Activated gamma-delta T cell treated with anti-CD3 and anti-CD28 coated beads, Interleukin-2, amount 50 U/mL, for 16 hours (primary cell): ENCODE results near the gene RNASEH2B.

ENCODE experiments used
- DNase-seq: peaks from one replicate; pipeline ENCODE4 v3.0.0-alpha.2; 2020; ENCODE audit warnings: low read depth

RNASEH2B gene

DNA sequence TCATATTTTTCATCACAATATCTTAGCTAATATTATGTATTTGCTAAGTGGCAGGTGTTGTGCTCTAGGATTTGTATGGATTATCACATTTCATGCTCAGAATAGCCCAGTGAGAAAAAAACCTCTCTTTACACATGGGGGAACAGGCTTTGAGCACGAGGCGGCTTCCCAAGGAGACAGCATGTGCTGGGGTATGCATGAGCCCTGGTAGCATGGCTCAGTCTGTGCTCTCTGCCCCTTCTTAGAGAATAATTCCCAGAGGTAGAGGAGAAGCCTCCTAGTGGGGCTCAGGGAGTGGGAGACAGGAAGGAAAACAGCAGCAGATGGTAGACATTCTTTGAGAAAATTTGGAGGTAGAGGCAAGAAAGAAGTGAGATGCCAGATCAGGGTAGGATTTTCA lies 31.6 kb downstream of the RNASEH2B start:
- no peak for DNase-seq

DNA sequence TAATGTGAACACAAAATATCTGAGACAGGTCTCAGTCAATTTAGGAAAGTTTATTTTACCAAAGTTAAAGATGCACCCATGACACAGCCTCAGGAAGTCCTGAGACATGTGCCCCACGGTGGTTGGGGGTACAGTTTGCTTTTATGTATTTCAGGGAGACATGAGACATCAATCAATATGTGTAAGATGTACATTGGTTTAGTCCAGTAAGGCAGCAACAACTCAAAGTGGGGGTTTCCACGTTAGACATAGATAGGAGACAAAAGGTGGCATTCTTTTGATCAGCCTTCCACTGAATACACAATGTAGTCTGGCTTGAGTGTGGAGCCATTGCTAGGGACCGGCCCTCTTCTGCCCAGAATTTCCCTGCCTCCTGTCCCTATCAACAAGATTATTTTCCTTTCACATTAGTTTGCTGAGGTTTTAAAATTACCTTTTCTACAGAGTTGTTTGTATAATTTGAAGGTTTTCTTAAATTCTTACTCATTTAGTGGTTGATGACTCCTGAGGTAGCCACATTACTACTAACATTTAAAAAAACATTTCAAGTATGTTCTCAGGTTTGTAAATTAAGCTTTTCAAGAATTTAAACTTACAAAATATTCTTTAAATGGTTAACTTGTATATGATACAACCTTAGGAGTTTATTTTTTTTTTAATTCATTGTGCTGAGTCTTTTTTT lies 33.2 kb downstream of the RNASEH2B start:
- no peak for DNase-seq

DNA sequence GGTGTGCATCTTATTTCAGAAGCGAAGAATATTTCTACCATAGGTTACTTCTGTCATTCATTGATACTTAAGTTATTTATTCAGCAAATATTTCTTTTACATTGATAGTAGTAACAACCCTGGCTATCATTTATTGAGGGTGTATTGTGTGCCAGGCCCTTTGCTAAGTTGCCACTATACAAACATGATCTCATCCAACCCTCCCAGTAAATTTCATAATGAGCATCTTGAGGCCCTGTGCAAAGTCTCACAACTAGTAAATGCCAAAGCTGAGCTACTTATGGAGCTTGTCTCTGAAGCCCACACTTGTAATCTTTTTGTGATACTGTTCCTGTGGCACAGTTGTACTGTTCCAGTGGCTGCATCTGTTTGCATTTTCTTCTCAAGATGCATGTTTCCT lies 36.1 kb downstream of the RNASEH2B start:
- no peak for DNase-seq

GRCh38 chr13:50948601-50949000 lies 39.0 kb downstream of the RNASEH2B start:
- DNase-seq: no peak

- DNase-seq: no peak
Measured at GRCh38 chr13:50950849-50951248, 41.3 kb downstream of the RNASEH2B start.

- DNase-seq: no peak
Measured at GRCh38 chr13:50951366-50951765, 41.8 kb downstream of the RNASEH2B start.

- no peak for DNase-seq
Measured at GRCh38 chr13:50955241-50955640, 45.6 kb downstream of the RNASEH2B start.

DNA sequence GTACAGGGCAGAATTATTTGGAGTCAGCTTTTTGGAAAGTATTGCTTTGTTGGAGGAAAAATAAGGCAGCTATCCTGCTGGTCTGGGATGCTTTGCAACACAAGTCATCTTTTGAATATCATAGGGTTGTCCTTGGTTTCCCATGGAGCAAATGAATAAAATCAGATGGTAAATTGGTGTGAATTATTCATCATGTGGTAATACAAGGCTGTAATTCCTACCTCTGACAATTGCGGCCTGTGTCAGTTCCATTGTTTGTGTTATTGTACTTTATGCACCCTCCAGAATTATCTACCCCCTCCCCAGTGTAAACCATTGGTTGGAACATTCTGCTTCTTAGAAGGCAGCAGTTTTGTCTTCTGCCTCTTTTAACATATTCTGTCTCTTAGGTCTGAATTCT lies 46.2 kb downstream of the RNASEH2B start:
- DNase-seq: no peak

- no peak for DNase-seq
Measured at GRCh38 chr13:50957620-50958019, 48.0 kb downstream of the RNASEH2B start.

GRCh38 chr13:50969691-50970090 lies 60.1 kb downstream of the RNASEH2B start:
- no peak for DNase-seq

GRCh38 chr13:50970956-50971355 lies 61.4 kb downstream of the RNASEH2B start:
- DNase-seq: no peak

- DNase-seq: no peak
Measured at GRCh38 chr13:50974268-50974667, 64.7 kb downstream of the RNASEH2B start.

DNA sequence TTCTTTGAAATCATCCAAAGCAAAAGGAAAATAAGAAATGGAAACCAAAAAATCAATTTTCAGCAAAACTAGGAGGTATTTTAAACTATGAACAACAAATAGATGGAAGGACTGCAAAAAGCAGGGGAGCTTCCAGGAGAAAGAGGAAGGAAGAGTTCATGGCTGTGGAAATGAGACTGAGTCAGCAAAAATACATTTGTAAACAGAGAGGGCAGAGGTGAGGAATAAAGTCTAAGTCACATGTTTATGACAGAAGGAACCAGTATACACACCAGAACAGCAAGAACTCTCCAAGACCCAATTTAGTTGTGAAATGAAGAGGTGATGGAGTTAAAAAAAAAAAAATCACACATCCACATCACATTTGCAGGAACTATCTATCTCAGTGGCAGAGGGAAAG lies 69.6 kb downstream of the RNASEH2B start:
- no peak for DNase-seq

DNA sequence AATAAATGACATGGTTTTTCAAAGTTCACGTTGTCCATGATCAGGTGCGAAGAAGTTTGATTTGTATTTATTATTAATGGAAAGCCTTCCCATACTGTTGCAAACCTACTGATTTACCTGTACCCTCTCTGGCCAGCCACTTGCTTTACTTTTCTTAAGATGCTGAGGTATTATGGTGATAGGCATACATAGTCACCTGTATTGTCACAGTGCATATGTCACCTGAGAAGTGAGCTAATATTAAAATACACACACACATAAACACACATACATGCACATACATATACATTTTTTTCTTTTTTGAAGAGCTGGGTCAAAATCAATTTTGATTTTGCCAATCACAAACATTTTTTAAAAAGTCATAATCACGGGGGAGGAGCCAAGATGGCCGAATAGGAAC lies 72.1 kb downstream of the RNASEH2B start:
- no peak for DNase-seq

GRCh38 chr13:50989476-50989875 lies 79.9 kb downstream of the RNASEH2B start:
- DNase-seq: no peak

DNA sequence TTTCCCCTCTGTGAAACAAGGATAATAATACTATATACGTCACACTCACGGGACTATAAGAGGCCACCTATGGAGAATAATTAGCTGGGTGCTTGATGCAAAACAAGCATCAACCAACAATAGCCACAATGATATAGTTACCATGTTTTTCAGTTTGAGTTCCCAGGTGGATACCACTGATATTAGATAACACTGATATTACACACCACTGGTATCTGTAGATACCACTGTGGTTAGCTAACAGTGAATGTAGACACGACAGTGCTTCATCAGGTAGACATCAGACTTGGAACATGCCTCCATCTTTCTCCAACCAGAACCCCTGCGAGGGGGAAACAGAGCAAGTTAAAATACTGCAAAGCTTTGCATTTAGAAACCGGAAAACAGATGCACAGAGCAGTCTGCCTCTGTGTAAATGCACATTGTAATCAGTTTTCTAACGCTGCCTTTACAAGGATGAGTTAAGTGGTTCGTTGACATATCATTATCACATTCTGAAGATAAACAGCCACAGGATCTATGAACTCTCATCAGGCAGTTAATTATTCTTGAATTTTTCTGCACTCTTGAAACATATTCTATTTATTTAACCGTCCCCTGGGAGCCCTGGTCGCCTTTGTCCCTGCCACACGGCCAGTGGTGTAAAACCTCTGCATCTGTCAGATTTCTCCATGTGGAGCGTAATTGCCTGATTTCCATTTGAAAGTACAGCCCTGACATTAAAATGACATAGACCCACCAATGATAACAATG lies 80.7 kb downstream of the RNASEH2B start:
- DNase-seq: no peak

GRCh38 chr13:50990818-50991506 lies 81.4 kb downstream of the RNASEH2B start:
- no peak for DNase-seq

DNA sequence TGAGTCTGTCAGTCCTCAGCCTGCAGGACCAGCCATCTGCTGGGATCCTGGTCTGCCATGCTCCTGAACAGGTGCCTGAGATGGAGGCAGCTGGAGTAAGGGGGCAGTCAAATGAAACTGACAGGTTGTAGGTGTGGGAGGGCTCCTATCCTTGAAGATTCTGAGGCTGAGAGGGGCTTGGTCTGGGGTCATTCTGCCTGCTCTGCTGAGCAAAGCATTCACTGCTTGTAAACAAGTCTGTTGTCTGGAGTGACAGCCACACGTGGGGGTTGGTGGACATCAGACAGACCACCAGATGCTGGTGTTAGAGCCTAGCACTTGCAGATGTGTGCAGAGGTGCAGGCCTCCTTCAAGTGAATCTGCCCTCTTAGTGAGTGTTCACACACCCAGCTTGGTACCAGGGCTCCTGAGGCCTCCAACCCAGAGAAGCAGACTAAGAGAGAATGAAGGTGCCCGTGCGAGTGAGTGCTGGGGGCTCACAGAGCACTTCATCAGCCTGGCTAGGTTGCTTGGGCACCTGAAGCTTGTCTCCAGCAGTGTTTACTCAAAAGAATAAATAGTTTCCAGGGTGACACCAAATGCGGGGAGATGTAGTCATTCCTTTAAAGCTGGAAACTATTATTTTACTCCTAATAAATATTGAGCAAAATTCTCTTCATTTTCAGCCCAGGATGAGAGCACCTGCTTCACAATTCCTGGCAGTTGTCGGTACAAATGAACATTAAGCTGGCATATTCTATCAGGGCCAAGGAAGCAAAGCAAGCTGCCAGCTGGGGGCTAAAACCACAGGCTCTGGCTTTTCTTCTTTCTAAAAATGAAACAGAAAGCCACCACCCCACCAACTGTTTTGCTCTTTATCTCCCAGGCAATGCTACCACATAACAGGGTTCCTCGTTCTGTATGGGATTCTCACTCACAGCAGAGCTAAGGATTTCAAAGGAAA lies 82.3 kb downstream of the RNASEH2B start:
- no peak for DNase-seq

DNA sequence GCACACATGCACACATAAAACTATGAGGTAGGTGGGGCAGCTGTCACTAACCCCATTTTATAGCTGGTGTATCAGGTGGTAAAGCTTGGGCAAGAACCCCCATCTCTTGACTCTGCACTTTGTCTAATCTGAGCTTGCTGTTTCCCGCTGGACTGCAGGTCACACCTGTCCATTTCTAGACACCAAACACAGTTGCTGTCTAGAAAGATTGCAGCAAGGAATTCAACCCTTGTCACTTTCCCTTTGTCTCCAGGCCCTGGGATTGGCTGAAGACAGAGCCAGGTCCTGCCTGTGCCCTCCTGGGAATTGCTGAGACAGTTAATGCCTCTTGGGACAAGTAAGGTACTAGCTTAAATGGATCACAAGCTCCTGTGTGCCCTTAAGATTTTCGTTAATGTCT lies 83.8 kb downstream of the RNASEH2B start:
- DNase-seq: no peak

GRCh38 chr13:50993934-50994333 lies 84.3 kb downstream of the RNASEH2B start:
- no peak for DNase-seq

- DNase-seq: no peak
Measured at GRCh38 chr13:50994651-50995050, 85.1 kb downstream of the RNASEH2B start.

- no peak for DNase-seq
Measured at GRCh38 chr13:50995854-50996253, 86.3 kb downstream of the RNASEH2B start.
